Testis (tissue), 2 donors: Measurements from ENCODE around the gene OR2T3.
"Not testable (repeated sequence)": the region's sequence is repeated elsewhere in the genome, so short reads cannot be mapped to it uniquely, and the experiment has no call there.

Experiments used
- CTCF ChIP-seq, 3 experiments: fragments of 450-650 bp in 2 of 3; fragments of 200-600 bp in 1 of 3; sonication (generic) in 1 of 3; IDR thresholded peaks; one replicate each; pipeline ENCODE4 v1.5.1; 2016 to 2019; ENCODE audit warnings: antibody characterized with exemption in 3 of 3, mild to moderate bottlenecking in 2 of 3, moderate library complexity in 1 of 3
- POLR2A ChIP-seq: fragments of 450-650 bp; IDR thresholded peaks from one replicate; pipeline ENCODE4 v1.6.1; 2017; ENCODE audit warnings: antibody characterized with exemption, mild to moderate bottlenecking, moderate library complexity

DNA sequence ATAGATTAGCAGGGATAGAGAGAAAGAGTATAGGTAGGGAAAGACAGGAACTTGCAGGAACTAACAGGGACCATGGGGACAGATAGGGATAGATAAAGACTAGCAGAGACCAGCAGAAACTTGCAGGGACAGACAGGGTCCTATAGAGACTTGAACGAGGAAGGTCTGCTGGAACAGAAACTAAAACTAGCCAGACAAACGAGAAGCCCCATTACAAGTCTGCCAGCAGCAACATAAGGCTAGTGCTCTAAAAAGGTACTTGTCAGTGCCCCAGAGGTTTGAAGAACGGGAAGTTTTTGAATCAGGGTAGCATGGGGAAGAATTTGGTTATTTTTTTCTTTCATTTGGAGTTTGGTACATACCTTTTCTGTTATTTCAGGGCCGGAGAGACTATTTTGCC is 41.0 kb upstream of the OR2T3 start:
- not testable (repeated sequence) for TF ChIP-seq CTCF (IDR thresholded peaks at IDR 0.05); POLR2A
